HepG2 (cell line): ENCODE measurements around the gene DNTTIP2. TPM values are rescaled to one million over a fixed set of nuclear protein-coding genes. Genes with fewer than 3 reads are reported as not detected.
A peak's percentile ranks its signal among the peaks of the same experiment; 100 is the strongest.

Experiments
- BRCA1 ChIP-seq: sonication (generic); formaldehyde crosslinking; IDR thresholded peaks from 2 replicates; pipeline ENCODE4 v1.4.0; 2020; ENCODE audit warnings: missing genetic modification reagents
- ELF1 ChIP-seq: sonication (generic); formaldehyde crosslinking; IDR thresholded peaks from 2 replicates; pipeline ENCODE4 v1.4.0; 2020; ENCODE audit warnings: missing genetic modification reagents
- HES4 ChIP-seq: sonication (generic); formaldehyde crosslinking; IDR thresholded peaks from 2 replicates; pipeline ENCODE4 v1.9.0; 2021; ENCODE audit warnings: mild to moderate bottlenecking, missing genetic modification reagents, borderline replicate concordance
- RBM39 ChIP-seq: fragments of 200-400 bp; formaldehyde crosslinking; IDR thresholded peaks from one replicate; pipeline ENCODE4 v1.6.1; 2018; ENCODE audit warnings: antibody characterized with exemption, mild to moderate bottlenecking, low read depth, low read length; ENCODE audit not compliant: poor library complexity, severe bottlenecking
- RCOR2 ChIP-seq: IDR thresholded peaks from 2 replicates; pipeline ENCODE4 v1.6.1; 2016; ENCODE audit warnings: missing biosample characterization, missing genetic modification reagents
- RERE ChIP-seq: IDR thresholded peaks from 2 replicates; pipeline ENCODE4 v1.6.1; 2016; ENCODE audit warnings: low read depth, missing genetic modification reagents, missing compliant biosample characterization
- ZNF407 ChIP-seq: sonication (generic); formaldehyde crosslinking; IDR thresholded peaks from one replicate; pipeline ENCODE4 v1.5.1; 2020; ENCODE audit warnings: mild to moderate bottlenecking, missing genetic modification reagents; ENCODE audit errors: not compliant biosample characterization
- ZNF557 ChIP-seq: sonication (generic); formaldehyde crosslinking; IDR thresholded peaks from 2 replicates; pipeline ENCODE4 v1.4.0; 2020; ENCODE audit warnings: missing genetic modification reagents
- ZNF746 ChIP-seq: sonication (generic); formaldehyde crosslinking; IDR thresholded peaks from 2 replicates; pipeline ENCODE4 v1.8.0; 2022; ENCODE audit warnings: mild to moderate bottlenecking, missing genetic modification reagents
- ZNF788 ChIP-seq: sonication (generic); formaldehyde crosslinking; IDR thresholded peaks from 2 replicates; pipeline ENCODE4 v1.5.0; 2020; ENCODE audit warnings: mild to moderate bottlenecking, missing genetic modification reagents, borderline replicate concordance
- ZNF790 ChIP-seq: sonication (generic); formaldehyde crosslinking; IDR thresholded peaks from 2 replicates; pipeline ENCODE4 v1.8.0; 2022; ENCODE audit warnings: missing genetic modification reagents, mild to moderate bottlenecking, borderline replicate concordance
- polyA plus RNA-seq, 8 experiments: library from polyadenylated mRNA; depleted of rRNA in 3 of 8; stranded (reverse) in 7 of 8; unstranded in 1 of 8; fragments of >200 nt; fragmentation: Illumina TruSeq in 4 of 8; extraction: Trizol in 4 of 8; gene quantifications; 2 replicates each; pipeline versions ENCODE4 v1.2.1 to v1.2.3, GENCODE V29; 2011 to 2016; ENCODE audit warnings: low read depth in 4 of 8, missing spikeins in 1 of 8, mixed read lengths in 1 of 8; ENCODE audit not compliant: insufficient read depth in 1 of 8
- total RNA-seq, 5 experiments: library from RNA; depleted of rRNA; stranded (reverse); fragments of >200 nt; fragmentation: Illumina TruSeq; extraction: Trizol; gene quantifications; 2 replicates each; pipeline ENCODE4 v1.2.3, GENCODE V29; 2016; ENCODE audit warnings: low read depth in 1 of 5
- TF ChIP-seq, protein P1 (sequence below): sonication (generic); formaldehyde crosslinking; IDR thresholded peaks from 2 replicates; pipeline ENCODE4 v1.5.0; 2020; ENCODE audit warnings: missing genetic modification reagents, mild to moderate bottlenecking, borderline replicate concordance

Gene DNTTIP2
- total and polyA plus RNA-seq, 2 of the 13 experiments (the other 11 are each of a cell fraction or from before 2014, with no cell fraction given) = 11.4 to 63.3 TPM

DNA sequence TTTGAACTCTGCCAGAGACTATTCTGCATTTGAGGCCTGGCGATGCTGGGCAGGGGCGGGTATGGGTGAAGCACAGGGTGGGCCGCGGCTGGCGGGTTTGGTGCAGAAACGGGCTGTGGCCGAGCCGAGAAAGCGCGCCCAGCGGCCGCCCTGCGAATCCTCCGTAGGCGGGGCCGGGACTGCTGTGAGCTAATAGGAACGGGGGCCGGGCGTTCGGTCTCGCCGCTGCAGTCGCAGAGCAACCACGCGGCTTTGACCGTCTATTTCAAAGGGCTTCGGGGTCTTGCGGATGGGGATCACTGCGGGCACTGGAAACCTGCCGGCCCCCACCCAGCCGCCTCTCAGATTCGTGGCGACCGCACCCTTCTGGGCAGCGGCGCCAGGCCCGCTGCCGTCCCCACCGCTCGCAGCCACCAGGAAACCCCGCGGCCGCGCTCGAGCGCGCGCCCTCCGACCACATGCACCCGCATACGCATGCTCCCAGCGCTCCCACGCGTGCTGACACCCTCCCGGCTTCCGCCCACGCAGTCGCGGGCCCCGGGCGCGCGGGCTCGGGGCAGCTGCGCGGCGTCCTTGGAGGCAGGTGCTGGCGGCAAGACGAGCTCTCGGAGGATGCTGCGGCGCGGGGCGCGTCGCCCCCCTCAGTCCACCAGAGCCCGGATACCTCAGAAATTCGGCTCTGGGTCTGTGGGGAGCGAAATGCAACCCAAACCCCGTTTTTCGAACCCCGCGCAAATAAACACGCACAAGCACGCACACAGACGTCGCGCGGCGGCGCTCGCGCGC lies 32.6 kb downstream of the DNTTIP2 start (continued):
- TF ChIP-seq ZNF407 (CRISPR knock-in tag) = no peak
- no peak; the same call in 1 of the 2 replicates for TF ChIP-seq ELF1 (CRISPR knock-in tag)
- TF ChIP-seq ZNF746 (CRISPR knock-in tag) = no peak; the same call in 1 of the 2 replicates
- no peak for TF ChIP-seq RCOR2
- TF ChIP-seq HES4 = peak; percentile 23; the same call in 1 of the 2 replicates
- TF ChIP-seq, protein P1, sequence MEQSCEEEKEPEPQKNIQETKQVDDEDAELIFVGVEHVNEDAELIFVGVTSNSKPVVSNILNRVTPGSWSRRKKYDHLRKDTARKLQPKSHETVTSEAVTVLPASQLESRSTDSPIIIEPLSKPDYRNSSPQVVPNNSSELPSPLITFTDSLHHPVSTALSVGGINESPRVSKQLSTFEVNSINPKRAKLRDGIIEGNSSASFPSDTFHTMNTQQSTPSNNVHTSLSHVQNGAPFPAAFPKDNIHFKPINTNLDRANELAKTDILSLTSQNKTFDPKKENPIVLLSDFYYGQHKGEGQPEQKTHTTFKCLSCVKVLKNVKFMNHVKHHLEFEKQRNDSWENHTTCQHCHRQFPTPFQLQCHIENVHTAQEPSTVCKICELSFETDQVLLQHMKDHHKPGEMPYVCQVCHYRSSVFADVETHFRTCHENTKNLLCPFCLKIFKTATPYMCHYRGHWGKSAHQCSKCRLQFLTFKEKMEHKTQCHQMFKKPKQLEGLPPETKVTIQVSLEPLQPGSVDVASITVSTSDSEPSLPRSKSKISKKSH (CRISPR knock-in tag) = no peak
- TF ChIP-seq ZNF790 (CRISPR knock-in tag) = 0 out of 2 replicates have a peak, but pooled peaks have one; percentile 61
- no peak for TF ChIP-seq RERE (CRISPR knock-in tag)
- TF ChIP-seq ZNF557 (CRISPR knock-in tag) = no peak
- peak; percentile 29 for TF ChIP-seq RBM39
- no peak for TF ChIP-seq ZNF788 (CRISPR knock-in tag)
- no peak for TF ChIP-seq BRCA1
